ENCODE results near the gene TNRC6C.
"Not testable (repeated sequence)": the region's sequence is repeated elsewhere in the genome, so short reads cannot be mapped to it uniquely, and the experiment has no call there.

DNA sequence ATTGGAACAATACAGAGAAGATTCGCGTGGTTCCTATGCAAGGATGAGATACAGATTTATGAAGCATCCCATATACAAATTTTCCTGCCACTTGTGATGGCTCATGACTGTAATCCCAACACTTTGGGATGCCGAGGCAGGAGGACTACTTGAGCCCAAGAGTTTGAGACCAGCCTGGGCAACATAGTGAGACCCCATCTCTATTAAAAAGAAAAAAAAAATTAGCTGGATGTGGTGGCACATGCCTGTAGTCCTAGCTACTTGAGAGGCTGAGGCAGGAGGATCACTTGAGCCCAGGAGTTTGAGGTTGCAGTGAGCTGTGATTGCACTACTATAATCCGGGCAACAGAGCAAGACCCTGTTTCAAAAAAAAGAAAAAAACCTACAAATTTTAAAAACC, 108.5 kb downstream of the TNRC6C start:
- not testable (repeated sequence) for TF ChIP-seq POLR2A (IDR thresholded peaks at IDR 0.05; ENCODE audit: low read length); GATA1 (IDR thresholded peaks at IDR 0.05; ENCODE audit: low read depth, low read length)

Measured in erythroblast (primary cell).